Fibroblast of lung (primary cell): ENCODE results near the gene SCN8A.

ENCODE experiments used
- CTCF ChIP-seq, 2 donors: IDR thresholded peaks in 1 of 2; conservative IDR thresholded peaks in 1 of 2; 1 replicate in 1 of 2; 2 replicates in 1 of 2; pipeline ENCODE4 v1.5.1; 2011 to 2012; ENCODE audit warnings: low read length in 2 of 2, control low read depth in 1 of 2, inconsistent platforms in 1 of 2, low read depth in 1 of 2, mild to moderate bottlenecking in 1 of 2
- EZH2 ChIP-seq: IDR thresholded peaks from 2 replicates; pipeline ENCODE4 v1.5.1; 2012; ENCODE audit warnings: low read length, control low read depth, mild to moderate bottlenecking; ENCODE audit errors: missing control alignments

GRCh38 chr12:51631591-51631990, 40.6 kb downstream of the SCN8A start:
- TF ChIP-seq CTCF (conservative IDR thresholded peaks at IDR 0.05 in 1 of 2, IDR thresholded peaks at IDR 0.05 in 1 of 2; ENCODE audit: low read depth in 1 of 2, low read length in 2 of 2) (no peak), EZH2 (no peak)
